GM18858 (cell line): ENCODE results near the gene SULT2B1.

Experiments used
- ATAC-seq: cut with Tn5 transposase; IDR thresholded peaks from one replicate; pipeline ENCODE4 v1.9.1; 2021; ENCODE audit not compliant: unreplicated experiment

Gene SULT2B1

DNA sequence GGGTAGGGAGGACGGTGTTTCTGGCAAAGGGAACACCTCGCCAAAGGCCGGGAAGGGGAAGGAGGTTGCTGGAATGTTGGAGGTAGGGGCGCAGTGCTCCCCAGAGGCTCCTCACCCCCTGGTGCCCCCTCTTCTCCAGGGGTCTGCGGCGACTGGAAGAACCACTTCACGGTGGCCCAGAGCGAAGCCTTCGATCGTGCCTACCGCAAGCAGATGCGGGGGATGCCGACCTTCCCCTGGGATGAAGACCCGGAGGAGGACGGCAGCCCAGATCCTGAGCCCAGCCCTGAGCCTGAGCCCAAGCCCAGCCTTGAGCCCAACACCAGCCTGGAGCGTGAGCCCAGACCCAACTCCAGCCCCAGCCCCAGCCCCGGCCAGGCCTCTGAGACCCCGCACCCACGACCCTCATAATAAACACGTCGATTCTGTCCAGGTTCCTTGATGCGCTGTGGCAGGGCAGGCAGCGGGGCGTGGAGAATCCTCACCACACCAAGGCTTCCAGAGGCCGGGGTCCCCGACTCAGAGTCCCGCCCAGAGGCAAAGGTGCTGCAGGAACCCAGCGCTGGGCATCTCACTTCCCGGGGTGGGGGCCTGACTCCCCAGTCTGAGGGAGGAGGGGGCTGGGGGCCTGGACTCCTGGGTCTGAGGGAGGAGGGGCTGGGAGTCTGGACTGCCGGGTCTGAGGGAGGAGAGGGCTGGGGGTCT, 47.2 kb downstream of the SULT2B1 start:
- ATAC-seq, result no peak

DNA sequence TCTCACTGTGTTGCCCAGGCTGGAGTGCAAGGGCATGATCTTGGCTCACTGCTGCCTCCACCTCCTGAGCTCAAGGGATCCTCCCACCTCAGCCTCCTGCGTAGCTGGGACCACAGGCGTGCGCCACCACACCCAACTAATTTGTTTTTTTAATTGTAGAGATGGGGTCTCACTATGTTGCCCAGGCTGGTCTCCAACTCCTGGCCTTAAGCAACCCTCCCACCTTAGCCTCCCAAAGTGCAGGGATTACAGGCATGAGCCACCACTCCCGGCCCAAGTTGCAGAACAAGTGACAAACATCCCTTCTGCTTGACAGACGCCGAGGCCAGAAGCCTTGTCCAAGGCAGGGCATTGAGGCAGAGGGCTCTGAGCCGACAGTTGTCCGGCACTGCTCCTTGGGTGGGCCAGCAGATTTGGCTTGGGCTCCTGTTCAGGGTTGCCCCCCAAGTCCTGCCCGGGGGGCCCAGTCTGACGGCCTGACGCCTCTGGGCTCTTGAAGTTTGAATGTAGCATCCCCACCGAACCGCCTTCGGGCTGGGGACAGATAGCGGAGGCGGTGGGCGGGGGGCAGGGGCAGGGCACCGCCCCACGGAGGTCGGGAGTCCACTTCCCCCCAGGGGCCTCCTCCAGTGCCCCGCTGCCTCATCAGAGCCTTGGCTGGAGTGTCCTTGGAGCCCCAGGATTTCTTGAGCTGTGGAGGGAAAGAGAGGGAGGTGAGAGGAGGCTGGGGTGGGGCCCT, 48.9 kb downstream of the SULT2B1 start:
- ATAC-seq, result no peak

GRCh38 chr19:48603001-48603400, 51.0 kb downstream of the SULT2B1 start:
- ATAC-seq, result no peak

DNA sequence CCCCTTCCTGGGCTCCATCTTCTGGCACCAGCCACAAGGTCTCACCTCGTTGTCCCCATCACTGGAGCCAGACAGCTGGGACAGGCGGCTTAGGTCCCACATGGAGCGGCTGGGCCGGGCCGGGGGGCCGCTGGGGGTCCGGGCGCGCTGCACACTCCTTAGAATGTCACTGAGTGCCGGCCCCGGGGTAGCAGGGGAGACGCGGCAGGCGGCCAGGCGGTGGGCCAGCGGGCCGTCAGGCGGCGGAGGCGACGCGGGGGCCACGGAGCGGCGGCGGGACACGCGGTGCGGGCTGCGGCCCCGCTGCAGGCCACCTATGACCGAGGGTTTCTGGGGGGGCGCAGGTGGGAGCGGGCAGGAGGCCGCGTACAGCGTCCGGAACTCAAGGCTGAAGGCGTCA, 51.5 kb downstream of the SULT2B1 start:
- ATAC-seq, result no peak

- ATAC-seq, result no peak
Measured at GRCh38 chr19:48603850-48604249, 51.9 kb downstream of the SULT2B1 start.

DNA sequence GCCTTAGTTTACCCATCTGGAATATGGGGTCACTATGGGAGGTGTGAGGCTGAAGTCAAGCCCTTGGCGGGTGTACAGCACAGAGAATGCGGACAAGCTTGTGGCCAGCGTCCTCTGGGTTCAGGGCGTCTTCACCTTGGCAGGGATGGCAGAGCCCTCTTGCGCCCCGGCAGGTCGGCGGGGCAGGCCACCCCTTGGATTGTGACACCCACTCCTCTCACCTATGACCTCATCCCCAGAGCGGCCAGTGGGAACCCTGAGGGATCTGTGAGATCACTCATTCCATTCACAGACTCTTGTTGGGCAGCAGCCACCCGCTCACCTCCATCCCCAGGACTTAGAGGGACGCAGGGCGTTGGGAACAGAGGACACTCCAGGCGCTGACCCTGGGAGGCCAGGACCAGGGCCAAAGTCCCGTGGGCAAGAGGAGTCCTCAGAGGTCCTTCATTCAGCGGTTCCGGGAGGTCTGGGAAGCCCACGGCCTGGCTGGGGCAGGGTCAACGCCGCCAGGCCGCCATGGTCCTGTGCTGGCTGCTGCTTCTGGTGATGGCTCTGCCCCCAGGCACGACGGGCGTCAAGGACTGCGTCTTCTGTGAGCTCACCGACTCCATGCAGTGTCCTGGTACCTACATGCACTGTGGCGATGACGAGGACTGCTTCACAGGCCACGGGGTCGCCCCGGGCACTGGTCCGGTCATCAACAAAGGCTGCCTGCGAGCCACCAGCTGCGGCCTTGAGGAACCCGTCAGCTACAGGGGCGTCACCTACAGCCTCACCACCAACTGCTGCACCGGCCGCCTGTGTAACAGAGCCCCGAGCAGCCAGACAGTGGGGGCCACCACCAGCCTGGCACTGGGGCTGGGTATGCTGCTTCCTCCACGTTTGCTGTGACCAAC, 54.7 kb downstream of the SULT2B1 start, which contains the start of gene SPACA4:
Gene SPACA4 (plus strand): TSS at position 280 of the 896 bp plus-strand sequence. CDS start 237 bp downstream, at position 517.
- no peak for ATAC-seq

DNA sequence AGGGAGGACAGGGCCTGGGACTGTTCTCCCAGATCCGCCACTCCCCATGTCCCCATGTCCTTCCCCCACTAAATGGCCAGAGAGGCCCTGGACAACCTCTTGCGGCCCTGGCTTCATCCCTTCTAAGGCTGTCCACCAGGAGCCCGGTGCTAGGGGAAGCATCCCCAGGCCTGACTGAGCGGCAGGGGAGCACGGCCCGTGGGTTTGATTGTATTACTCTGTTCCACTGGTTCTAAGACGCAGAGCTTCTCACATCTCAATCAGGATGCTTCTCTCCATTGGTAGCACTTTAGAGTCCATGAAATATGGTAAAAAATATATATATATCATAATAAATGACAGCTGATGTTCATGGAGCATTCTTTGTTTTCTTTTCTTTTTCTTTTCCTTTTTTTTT, 55.4 kb downstream of the SULT2B1 start:
- no peak for ATAC-seq

DNA sequence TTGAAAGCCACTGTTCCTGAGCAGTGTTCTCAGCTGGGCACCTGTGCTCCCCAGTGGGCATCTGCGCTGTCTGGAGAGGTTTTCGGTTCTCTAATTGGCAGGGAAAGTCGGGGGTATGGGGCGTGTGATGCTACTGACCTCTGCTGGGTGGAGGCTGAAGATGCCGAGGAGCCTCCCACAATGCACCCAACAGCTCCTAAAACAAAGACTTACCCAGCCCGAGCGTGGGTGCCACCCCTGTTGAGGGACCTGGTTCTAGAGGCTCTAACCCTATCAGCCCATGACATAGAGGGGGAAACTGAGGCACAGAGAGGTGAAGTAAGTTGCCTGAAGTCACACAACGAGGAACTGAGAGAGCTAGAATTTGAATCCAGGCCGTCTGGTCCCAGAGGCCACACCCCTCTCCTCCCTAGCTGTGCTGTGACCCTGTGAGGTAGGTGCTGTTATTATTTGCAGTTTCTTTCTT, 56.9 kb downstream of the SULT2B1 start:
- no peak for ATAC-seq

- no peak for ATAC-seq
Measured at GRCh38 chr19:48609571-48610108, 57.7 kb downstream of the SULT2B1 start.

DNA sequence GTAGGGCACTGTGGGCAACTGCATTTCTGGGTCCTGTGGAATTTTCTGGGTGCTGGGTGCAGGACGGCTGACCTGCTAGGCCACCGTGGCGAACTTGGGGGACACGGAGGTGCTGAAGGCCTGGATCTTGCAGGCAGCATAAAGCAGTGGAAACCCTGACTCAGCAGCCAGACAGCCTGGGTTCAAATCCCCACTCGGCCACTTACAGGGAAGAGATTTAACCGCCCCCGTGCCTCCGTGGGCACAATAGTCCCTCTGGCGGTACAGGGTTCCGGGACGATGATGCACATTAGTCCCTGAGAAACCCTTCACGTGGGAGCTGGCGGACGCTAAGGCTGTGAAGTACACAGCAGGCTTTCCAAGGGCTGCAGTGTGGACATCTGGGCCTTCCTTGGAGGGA, 59.9 kb downstream of the SULT2B1 start:
- no peak for ATAC-seq

DNA sequence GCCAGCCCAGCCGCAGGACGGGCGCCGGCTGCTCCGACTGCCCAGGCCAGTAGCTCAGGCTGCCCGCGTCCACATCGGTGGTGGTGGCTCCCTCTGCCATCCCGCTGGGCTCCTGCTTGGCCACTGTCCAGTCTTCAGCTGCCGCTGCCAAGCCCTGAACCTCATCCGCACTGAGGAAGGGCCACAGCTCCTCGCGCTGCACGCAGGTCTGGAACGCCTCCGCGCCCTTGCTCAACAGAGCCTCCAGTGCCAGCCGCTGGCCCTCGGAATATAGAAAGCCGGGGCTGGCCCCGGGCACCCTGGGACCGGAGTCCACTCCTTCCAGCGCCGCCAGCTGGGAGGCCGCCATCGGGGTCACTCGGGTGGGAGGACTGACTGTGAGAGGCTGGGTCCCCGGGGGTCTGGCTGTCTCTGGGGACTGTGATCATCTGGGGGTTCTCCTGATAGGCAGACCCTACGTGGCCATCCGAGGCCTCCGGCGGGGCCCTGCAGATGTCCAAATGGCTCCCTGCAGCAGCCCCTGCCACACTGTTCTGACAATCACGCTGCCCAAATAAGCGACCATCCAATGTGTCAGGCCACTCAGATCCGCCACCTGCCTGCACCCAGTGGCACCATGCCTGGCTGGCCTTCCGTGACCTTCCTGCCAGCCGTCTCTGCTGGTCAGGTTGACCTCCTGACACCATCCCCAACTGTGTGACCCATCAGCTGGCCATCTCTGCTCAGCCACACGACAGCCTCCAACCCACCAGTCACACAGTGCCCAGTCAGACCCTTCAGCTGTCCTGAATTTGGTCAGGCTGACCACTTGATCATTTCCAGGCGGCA, 61.3 kb downstream of the SULT2B1 start:
- ATAC-seq, result no peak

DNA sequence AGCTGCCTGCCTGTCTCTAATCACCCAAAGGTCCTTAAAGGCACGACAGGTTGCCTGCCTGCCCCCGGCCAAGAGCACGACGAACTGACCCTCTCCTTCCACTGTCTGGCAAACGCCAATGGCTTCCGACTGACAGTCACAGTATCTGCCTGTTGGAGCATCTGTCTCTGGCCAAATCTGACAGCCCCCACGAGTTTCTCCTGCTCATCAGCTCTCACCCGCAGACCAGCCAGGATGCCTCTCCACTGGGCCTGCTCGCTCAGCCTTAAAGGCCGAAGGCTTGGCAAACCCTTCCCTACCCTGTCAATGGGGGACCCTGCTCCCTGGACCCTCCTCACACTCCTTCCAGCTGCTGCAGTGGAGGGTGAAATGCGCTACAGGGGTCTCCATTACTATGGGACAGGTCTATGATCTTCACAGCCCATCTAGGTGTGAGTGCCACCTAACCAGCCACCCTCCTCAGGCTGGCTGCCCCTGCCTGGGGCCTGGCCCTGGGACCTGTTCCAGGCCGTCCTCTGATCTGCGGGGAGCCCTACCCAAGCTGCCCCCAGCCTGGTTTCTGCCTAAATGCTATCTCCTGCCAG, 62.0 kb downstream of the SULT2B1 start:
- no peak for ATAC-seq

- no peak for ATAC-seq
Measured at GRCh38 chr19:48614436-48615230, 62.7 kb downstream of the SULT2B1 start, which contains the start of gene FAM83E. TSS of gene FAM83E (minus strand) at chr19:48615076. CDS start at chr19:48613372, 1,704 bp downstream.

DNA sequence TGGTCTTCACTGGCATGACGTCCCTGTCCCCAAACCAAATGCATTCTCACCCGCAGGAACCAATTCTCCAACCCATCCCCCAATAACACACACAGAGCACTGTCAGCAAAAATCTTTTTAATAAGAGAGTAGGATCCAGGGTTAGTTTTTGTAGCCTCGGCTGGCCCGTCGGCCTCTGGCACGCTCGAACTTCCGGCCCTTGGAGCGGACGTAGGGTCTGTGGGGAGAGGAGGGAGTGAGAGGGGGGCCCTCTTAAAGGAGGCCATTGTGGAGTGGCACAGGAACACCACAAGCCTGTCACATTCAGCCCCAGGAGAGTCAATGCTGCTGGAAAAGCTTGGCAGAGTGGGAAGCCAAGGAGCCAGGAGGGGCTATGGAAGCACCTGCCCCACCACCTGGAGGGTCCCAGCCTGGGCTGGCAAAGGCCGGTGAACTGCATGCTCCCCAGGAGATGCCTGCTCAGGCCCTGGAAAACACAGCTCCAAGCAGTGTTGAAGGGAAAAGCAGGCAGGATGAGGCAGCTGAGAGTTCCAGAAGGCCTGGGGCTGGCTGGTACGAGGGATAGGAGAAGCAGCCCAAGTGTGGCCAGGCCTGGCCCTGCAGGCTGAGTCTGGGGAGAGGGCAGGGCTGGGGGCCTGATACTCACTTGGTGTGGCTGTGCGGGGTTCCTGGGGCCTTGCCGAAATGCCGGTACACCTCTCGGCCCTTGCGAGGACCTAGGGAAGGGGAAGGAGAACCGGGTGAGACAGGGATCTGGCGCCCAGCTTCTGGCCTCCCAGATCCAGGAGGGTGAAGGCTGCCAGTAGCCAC, 63.5 kb downstream of the SULT2B1 start:
- ATAC-seq, result no peak

GRCh38 chr19:48616041-48616436, 64.1 kb downstream of the SULT2B1 start:
- ATAC-seq, result no peak

DNA sequence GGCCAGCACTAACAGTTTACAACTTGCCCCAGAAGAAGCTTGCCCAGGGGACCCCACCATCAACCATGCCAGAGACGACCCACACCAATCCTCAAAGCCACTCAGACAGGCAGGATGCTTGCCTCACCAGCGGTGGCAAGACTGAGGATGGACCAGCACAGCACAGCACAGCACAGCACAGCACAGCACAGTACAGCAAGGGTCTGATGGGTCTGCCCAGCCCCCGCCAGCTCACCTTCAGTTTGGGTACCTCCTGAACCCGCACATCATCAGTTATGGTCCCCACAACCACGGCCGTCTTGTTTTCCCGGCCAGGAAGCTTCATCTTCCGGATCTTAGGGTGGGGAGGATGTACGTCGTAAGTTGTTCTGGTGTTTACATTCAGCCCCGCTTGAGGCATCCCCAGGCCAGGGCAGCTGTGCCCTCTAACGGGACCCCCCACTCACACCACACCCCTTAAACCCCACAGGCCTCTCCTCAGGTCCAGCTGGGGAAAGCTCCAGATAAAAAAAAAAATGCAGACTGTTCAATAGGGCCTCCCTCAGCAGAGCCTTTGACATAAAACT, 64.6 kb downstream of the SULT2B1 start:
- no peak for ATAC-seq

DNA sequence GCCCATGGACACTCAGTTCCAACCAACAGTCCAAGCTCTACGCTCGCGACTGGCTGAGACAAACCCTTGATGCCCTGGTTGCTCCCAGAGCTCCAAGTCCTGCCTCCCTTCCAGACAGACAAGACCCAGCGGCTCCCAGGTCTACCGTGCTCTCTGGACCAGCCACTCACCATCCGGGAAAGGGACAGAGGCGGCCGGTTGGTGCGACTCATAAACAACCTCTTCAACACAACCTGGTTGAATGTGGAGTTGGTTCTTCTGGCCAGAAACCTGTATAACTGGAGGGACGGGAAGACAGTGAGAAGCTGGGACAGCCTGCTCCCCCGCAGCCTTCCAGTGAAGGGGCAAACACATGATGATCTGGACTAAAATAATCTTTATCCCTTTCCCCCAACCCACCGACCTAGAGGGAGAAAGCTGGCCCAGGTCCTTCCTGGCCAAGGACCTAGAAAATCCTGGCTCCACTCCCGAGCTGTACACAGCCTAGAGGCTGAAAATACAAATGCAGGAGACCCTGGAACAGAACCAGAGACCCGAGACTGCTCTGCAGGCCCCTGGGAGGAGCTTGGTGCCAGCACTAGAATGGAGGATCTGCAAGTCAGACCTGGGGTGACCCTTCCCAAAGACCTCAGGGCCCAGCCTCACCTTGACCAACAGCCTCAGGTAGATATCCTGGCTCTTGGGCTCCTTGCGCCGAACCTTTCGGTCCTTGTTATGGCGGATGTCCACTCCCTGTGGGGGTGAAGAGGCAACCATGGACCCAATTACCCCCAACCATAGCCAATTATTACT, 65.4 kb downstream of the SULT2B1 start:
- ATAC-seq, result no peak
